ENCODE measurements around the gene RHEB. TPM values are rescaled to one million over a fixed set of nuclear protein-coding genes. Genes with fewer than 3 reads are reported as not detected.

RHEB gene
- total and polyA plus RNA-seq, 2 of the 13 experiments (the other 11 are each of a cell fraction or from before 2014, with no cell fraction given) = 55.0 to 77.6 TPM

GRCh38 chr7:151511946-151512345 is 7.7 kb downstream of the RHEB start:
- Histone ChIP-seq H3K27ac (ENCODE audit: extremely low read length, insufficient read depth, low read length) (no peak overlapping the region), H3K79me2 (ENCODE audit: insufficient read depth, low read length) (peaks cover 97% of the 10 kb centered on the region), H3K4me1 (ENCODE audit: insufficient read depth, low read length) (peaks cover 32% of the 10 kb centered on the region), H2AFZ (ENCODE audit: low read length) (no peak overlapping the region), H4K20me1 (ENCODE audit: insufficient read depth, low read length) (peaks cover 70% of the 10 kb centered on the region), H3K9ac (ENCODE audit: insufficient read depth, low read depth, low read length) (no peak overlapping the region), H3K9me3 (ENCODE audit: low read length) (no peaks in the 10 kb centered on the region), H3K27me3 (ENCODE audit: control insufficient read depth in 1 of 2, insufficient read depth in 2 of 2, low read length in 2 of 2) (no peaks in the 10 kb centered on the region), H3K36me3 (replicated peaks in 1 of 2; ENCODE audit: control insufficient read depth in 1 of 2, insufficient read depth in 2 of 2, low read length in 2 of 2) (no peaks in the 10 kb centered on the region; a peak in 1 of 5 replicates), H3K4me2 (ENCODE audit: low read depth, low read length) (no peak overlapping the region), H3K4me3 (replicated peaks in 1 of 3; ENCODE audit: insufficient read depth in 1 of 3, low read depth in 2 of 3, low read length in 3 of 3) (no peak overlapping the region)
- TF ChIP-seq CEBPB (IDR thresholded peaks at IDR 0.05; ENCODE audit: borderline replicate concordance, low read depth, low read length) = peak; percentile 54
- TF ChIP-seq ZNF180 (CRISPR knock-in tag; IDR thresholded peaks at IDR 0.05; ENCODE audit: borderline replicate concordance, low read depth) = no peak
- 97% methylated on average over 4 of the region's 4 CpGs for WGBS (ENCODE audit: low lambda C conversion rate)
- ChIA-PET POLR2A (no interaction called here), CTCF (ENCODE audit: low intra/inter-chr PET ratio, low total read pairs) (no interaction called here)
- FAIRE-seq (no peak), DNase-seq (ENCODE audit: low spot score) (no peak), ATAC-seq (no peak)
- no TSS peak for BruUV-seq (replicated peaks)
- intact Hi-C loops (cut with micrococcal nuclease; ENCODE audit: unreplicated experiment) (no loop called here), in situ Hi-C loops (cut with HindIII; ENCODE audit: extremely low pct_ligation_motif_present, low pct_unique_long_range_greater_than_20kb) (no loop called here)

DNA sequence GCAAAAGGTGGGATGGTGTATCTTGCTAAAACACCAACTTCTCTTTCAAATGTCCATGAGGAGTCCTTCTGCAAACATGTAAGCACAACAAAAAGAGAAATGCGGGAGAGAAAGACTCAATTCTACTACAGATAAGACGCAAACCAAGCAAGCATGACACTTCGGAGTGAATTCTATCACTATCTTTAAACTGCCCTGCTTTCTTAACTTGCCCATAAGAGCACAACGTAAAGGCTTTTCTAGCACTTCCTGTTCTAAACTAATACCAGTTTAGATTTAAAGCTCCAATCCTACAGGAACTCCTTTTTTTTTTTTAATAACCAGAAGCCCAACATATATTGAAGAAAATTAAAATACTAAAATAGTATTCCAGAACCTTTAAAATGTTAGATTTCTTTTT is 8.4 kb downstream of the RHEB start:
- peaks cover 70% of the 10 kb centered on the region for H4K20me1 ChIP-seq (ENCODE audit: insufficient read depth, low read length)
- no peak overlapping the region for H2AFZ ChIP-seq (ENCODE audit: low read length)
- H3K36me3 ChIP-seq (replicated peaks in 1 of 2; ENCODE audit: control insufficient read depth in 1 of 2, insufficient read depth in 2 of 2, low read length in 2 of 2) = no peaks in the 10 kb centered on the region; a peak in 1 of 5 replicates
- POLR2A ChIA-PET = no interaction called here
- DNase-seq (ENCODE audit: low spot score) (no peak), ATAC-seq (no peak), FAIRE-seq (no peak)
- H3K27ac ChIP-seq (ENCODE audit: extremely low read length, insufficient read depth, low read length) = no peak overlapping the region
- no peak overlapping the region for H3K9ac ChIP-seq (ENCODE audit: insufficient read depth, low read depth, low read length)
- H3K9me3 ChIP-seq (ENCODE audit: low read length) = no peaks in the 10 kb centered on the region
- CTCF ChIA-PET (ENCODE audit: low intra/inter-chr PET ratio, low total read pairs) = no interaction called here
- in situ Hi-C loops (cut with HindIII; ENCODE audit: extremely low pct_ligation_motif_present, low pct_unique_long_range_greater_than_20kb) (no loop called here), intact Hi-C loops (cut with micrococcal nuclease; ENCODE audit: unreplicated experiment) (no loop called here)
- no peaks in the 10 kb centered on the region for H3K27me3 ChIP-seq (ENCODE audit: control insufficient read depth in 1 of 2, insufficient read depth in 2 of 2, low read length in 2 of 2)
- peaks cover 26% of the 10 kb centered on the region for H3K4me1 ChIP-seq (ENCODE audit: insufficient read depth, low read length)
- no peak for TF ChIP-seq REXO4 (CRISPR knock-in tag; IDR thresholded peaks at IDR 0.05; ENCODE audit: borderline replicate concordance)
- TF ChIP-seq MXD3 (CRISPR knock-in tag; IDR thresholded peaks at IDR 0.05) = no peak
- no peak for TF ChIP-seq ZNF75D (CRISPR knock-in tag; IDR thresholded peaks at IDR 0.05; ENCODE audit: borderline replicate concordance)
- TF ChIP-seq FOXA3 (CRISPR knock-in tag; IDR thresholded peaks at IDR 0.05) = no peak
- H3K4me3 ChIP-seq (replicated peaks in 1 of 3; ENCODE audit: insufficient read depth in 1 of 3, low read depth in 2 of 3, low read length in 3 of 3) = no peak overlapping the region
- no TSS peak for BruUV-seq (replicated peaks)
- H3K4me2 ChIP-seq (ENCODE audit: low read depth, low read length) = no peak overlapping the region
- WGBS (ENCODE audit: low lambda C conversion rate) = 96% methylated on average over 4 of the region's 4 CpGs
- peaks cover 97% of the 10 kb centered on the region for H3K79me2 ChIP-seq (ENCODE audit: insufficient read depth, low read length)

Data from HepG2 (cell line).